Tibial artery (tissue), 4 donors: ENCODE results near the gene HHAT.

ENCODE experiments used
- DNase-seq, 2 donors: peaks; one replicate each; pipeline ENCODE4 v3.0.0-alpha.2; 2019
- H3K27ac ChIP-seq, 2 donors: fragments of 200-600 bp; sonication (generic) in 1 of 2; 1 replicate in 1 of 2; 2 replicates in 1 of 2; pipeline ENCODE4 v1.5.1; 2018 to 2019; ENCODE audit warnings: mild to moderate bottlenecking in 1 of 2
- H3K27me3 ChIP-seq, 2 donors: fragments of 200-600 bp; sonication (generic) in 1 of 2; one replicate each; pipeline versions ENCODE4 v1.5.1 to v1.6.0; 2016 to 2019
- H3K36me3 ChIP-seq, 3 donors: fragments of 200-600 bp; sonication (generic) in 2 of 3; one replicate each; pipeline ENCODE4 v1.5.1; 2016 to 2019; ENCODE audit warnings: mild to moderate bottlenecking in 2 of 3
- H3K4me1 ChIP-seq, 4 donors: fragments of 200-600 bp; sonication (generic) in 2 of 4; 1 replicate in 3 of 4; 2 replicates in 1 of 4; pipeline ENCODE4 v1.5.1; 2016 to 2019
- H3K4me3 ChIP-seq, 2 donors: fragments of 200-600 bp; sonication (generic) in 1 of 2; 1 replicate in 1 of 2; 2 replicates in 1 of 2; pipeline ENCODE4 v1.5.1; 2018 to 2019; ENCODE audit warnings: mild to moderate bottlenecking in 2 of 2
- H3K9me3 ChIP-seq, 3 donors: fragments of 200-600 bp; sonication (generic) in 1 of 3; one replicate each; pipeline ENCODE4 v1.5.1; 2016 to 2019
- CTCF ChIP-seq, 2 experiments: fragments of 200-600 bp in 1 of 2; fragments of 450-650 bp in 1 of 2; IDR thresholded peaks; one replicate each; pipeline ENCODE4 v1.5.1; 2017 to 2019; ENCODE audit warnings: antibody characterized with exemption in 2 of 2, mild to moderate bottlenecking in 1 of 2, moderate library complexity in 1 of 2
- intact Hi-C: fragments of 100-400 bp; cut with DNase I; formaldehyde crosslinking; loops from one replicate; pipeline ENCODE4 v1.15.0; 2023; ENCODE audit warnings: low total_unique reads

HHAT gene

GRCh38 chr1:210706246-210706645 is 377.5 kb downstream of the HHAT start:
- H3K36me3 ChIP-seq: no peaks in the 10 kb centered on the region
- no peaks in the 10 kb centered on the region for H3K27me3 ChIP-seq
- H3K9me3 ChIP-seq: no peaks in the 10 kb centered on the region
- intact Hi-C loops: no loop called here
- H3K27ac ChIP-seq: no peak overlapping the region
- no peak overlapping the region for H3K4me3 ChIP-seq
- no peak for TF ChIP-seq CTCF (IDR thresholded peaks at IDR 0.05)
- no peak for DNase-seq
- no peaks in the 10 kb centered on the region for H3K4me1 ChIP-seq

- intact Hi-C loops: no loop called here
- Histone ChIP-seq H3K9me3 (no peaks in the 10 kb centered on the region), H3K4me3 (no peak overlapping the region)
Measured at GRCh38 chr1:210707300-210708240, 378.9 kb downstream of the HHAT start.

GRCh38 chr1:210709701-210710100 is 381.0 kb downstream of the HHAT start:
- Histone ChIP-seq H3K4me1 (no peaks in the 10 kb centered on the region), H3K36me3 (no peaks in the 10 kb centered on the region), H3K27ac (no peak overlapping the region), H3K4me3 (no peak overlapping the region), H3K27me3 (no peaks in the 10 kb centered on the region), H3K9me3 (no peaks in the 10 kb centered on the region)
- DNase-seq: no peak
- no peak for TF ChIP-seq CTCF (IDR thresholded peaks at IDR 0.05)
- intact Hi-C loops: no loop called here

More at GRCh38 chr1:210707300-210708240, 378.9 kb downstream of the HHAT start:
- TF ChIP-seq CTCF (IDR thresholded peaks at IDR 0.05): no peak
- no peak for DNase-seq
- Histone ChIP-seq H3K4me1 (no peaks in the 10 kb centered on the region), H3K27ac (no peak overlapping the region), H3K36me3 (no peaks in the 10 kb centered on the region), H3K27me3 (no peaks in the 10 kb centered on the region)

GRCh38 chr1:210711825-210712612 is 383.3 kb downstream of the HHAT start:
- no peak overlapping the region for H3K4me3 ChIP-seq
- H3K27me3 ChIP-seq: no peaks in the 10 kb centered on the region
- no peaks in the 10 kb centered on the region for H3K4me1 ChIP-seq
- no peaks in the 10 kb centered on the region for H3K36me3 ChIP-seq
- TF ChIP-seq CTCF (IDR thresholded peaks at IDR 0.05): no peak
- H3K9me3 ChIP-seq: no peaks in the 10 kb centered on the region
- no peak for DNase-seq
- intact Hi-C loops: no loop called here
- no peak overlapping the region for H3K27ac ChIP-seq

- Histone ChIP-seq H3K27ac (no peak overlapping the region), H3K36me3 (no peaks in the 10 kb centered on the region), H3K27me3 (no peaks in the 10 kb centered on the region), H3K4me3 (no peak overlapping the region), H3K9me3 (no peaks in the 10 kb centered on the region), H3K4me1 (no peaks in the 10 kb centered on the region)
- no peak for DNase-seq
- intact Hi-C loops: no loop called here
- no peak for TF ChIP-seq CTCF (IDR thresholded peaks at IDR 0.05)
Measured at GRCh38 chr1:210715072-210715471, 386.4 kb downstream of the HHAT start.
